C4-2B (cell line): ENCODE measurements around the gene HERC4.

Experiments
- ZFX ChIP-seq: fragments of 450-650 bp; IDR thresholded peaks from 2 replicates; pipeline ENCODE4 v1.6.1; 2017
- TF ChIP-seq, protein P1 (sequence below): fragments of 450-650 bp; conservative IDR thresholded peaks from 2 replicates; pipeline ENCODE4 v1.5.1; 2017; ENCODE audit warnings: mild to moderate bottlenecking

GRCh38 chr10:67934336-67934735, 140.7 kb downstream of the HERC4 start:
- TF ChIP-seq, protein P1, sequence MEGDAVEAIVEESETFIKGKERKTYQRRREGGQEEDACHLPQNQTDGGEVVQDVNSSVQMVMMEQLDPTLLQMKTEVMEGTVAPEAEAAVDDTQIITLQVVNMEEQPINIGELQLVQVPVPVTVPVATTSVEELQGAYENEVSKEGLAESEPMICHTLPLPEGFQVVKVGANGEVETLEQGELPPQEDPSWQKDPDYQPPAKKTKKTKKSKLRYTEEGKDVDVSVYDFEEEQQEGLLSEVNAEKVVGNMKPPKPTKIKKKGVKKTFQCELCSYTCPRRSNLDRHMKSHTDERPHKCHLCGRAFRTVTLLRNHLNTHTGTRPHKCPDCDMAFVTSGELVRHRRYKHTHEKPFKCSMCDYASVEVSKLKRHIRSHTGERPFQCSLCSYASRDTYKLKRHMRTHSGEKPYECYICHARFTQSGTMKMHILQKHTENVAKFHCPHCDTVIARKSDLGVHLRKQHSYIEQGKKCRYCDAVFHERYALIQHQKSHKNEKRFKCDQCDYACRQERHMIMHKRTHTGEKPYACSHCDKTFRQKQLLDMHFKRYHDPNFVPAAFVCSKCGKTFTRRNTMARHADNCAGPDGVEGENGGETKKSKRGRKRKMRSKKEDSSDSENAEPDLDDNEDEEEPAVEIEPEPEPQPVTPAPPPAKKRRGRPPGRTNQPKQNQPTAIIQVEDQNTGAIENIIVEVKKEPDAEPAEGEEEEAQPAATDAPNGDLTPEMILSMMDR = no peak
- TF ChIP-seq ZFX = no peak
